Effector memory CD8-positive, alpha-beta T cell (primary cell): Measurements from ENCODE around the gene HOXC6.

Experiments used
- ATAC-seq: fragments of 150-1000 bp; cut with Tn5 transposase; replicated peaks from 2 replicates; pipeline ENCODE4 v1.10.0; 2021; ENCODE audit warnings: mild to moderate bottlenecking, moderate library complexity
- DNase-seq, 3 experiments: peaks; one replicate each; pipeline ENCODE4 v3.0.0; 2021
- H3K27ac Mint-ChIP-seq, 2 donors: one replicate each; pipeline ENCODE4 v1.8.0; 2022; ENCODE audit warnings: mild to moderate bottlenecking in 2 of 2, mixed read lengths in 2 of 2, moderate library complexity in 2 of 2
- H3K27me3 Mint-ChIP-seq, 2 donors: one replicate each; pipeline ENCODE4 v1.8.0; 2022; ENCODE audit warnings: mixed read lengths in 2 of 2
- H3K36me3 Mint-ChIP-seq: one replicate; pipeline ENCODE4 v1.8.0; 2022; ENCODE audit warnings: mild to moderate bottlenecking, moderate library complexity, mixed read lengths; ENCODE audit not compliant: insufficient read depth
- H3K4me1 Mint-ChIP-seq, 2 donors: one replicate each; pipeline ENCODE4 v1.8.0; 2022; ENCODE audit warnings: low read depth in 2 of 2, mixed read lengths in 2 of 2
- H3K4me3 Mint-ChIP-seq, 2 donors: one replicate each; pipeline ENCODE4 v1.8.0; 2022; ENCODE audit warnings: mild to moderate bottlenecking in 2 of 2, mixed read lengths in 2 of 2, moderate library complexity in 2 of 2
- H3K9me3 Mint-ChIP-seq, 2 donors: one replicate each; pipeline ENCODE4 v1.8.0; 2022; ENCODE audit warnings: mixed read lengths in 2 of 2

HOXC6 gene

DNA sequence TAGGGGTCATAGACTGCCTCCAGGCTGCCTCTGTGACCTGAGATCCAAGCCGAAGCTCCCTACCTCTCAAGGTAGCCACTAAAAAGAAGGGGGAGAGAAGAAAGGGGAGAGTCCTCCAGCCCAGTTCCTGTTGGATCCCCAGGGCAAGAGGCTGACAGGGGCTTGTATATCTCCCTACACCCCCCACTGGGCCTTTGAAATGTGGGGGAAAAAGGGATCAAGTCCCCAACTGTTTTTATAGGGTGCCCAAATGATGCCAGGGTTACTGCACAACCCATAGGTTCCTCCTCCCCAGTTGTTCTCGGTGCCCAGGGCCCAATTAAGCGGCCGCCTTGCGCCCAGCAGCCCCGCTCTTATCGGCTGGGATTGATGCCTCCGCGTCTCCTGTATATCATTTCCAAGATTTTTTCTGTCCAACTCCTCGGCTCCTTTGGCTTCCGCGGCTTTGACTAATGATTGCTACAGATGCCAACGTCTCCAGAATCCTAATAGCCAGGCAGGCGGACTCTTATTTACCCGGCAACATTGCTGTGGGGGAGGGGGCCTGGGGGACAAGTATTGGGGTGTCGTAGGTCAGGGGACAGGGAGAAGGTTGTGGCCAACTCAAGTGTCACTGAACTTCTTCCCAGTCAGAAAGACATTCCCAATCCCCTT lies 17.8 kb downstream of the HOXC6 start:
- no peaks in the 10 kb centered on the region for H3K36me3 Mint-ChIP-seq
- no peak for ATAC-seq
- peaks cover 5 to 24% of the 10 kb centered on the region in 2 donors for H3K4me1 Mint-ChIP-seq
- H3K4me3 Mint-ChIP-seq, result no peak overlapping the region
- DNase-seq, result no peak
- no peaks in the 10 kb centered on the region for H3K9me3 Mint-ChIP-seq
- H3K27me3 Mint-ChIP-seq, result peaks cover 70 to 100% of the 10 kb centered on the region in 2 donors
- H3K27ac Mint-ChIP-seq, result no peak overlapping the region

DNA sequence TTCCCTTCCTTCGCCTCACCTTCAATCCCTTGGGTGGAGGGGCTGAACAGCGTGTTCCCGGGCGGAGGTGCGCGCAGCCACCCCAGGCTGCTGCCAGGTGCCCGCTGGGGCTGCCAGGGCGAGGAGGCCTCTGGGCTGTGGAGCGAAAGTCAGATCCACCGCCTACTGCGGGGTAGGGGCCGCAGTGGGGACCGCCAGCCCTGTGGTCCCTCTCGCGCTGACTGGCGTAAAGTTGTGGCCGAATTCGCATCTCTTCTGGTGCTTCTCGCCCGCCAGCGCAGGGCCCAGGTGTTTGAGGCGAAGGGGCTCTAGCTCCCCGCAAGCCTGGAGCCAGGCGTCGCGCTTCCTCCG lies 18.5 kb downstream of the HOXC6 start:
- ATAC-seq (no peak), DNase-seq (no peak)
- Mint-ChIP-seq H3K4me3 (peak overlapping the region in 1 of 2 donors; percentile 49), H3K27me3 (peaks cover 70 to 100% of the 10 kb centered on the region in 2 donors), H3K36me3 (no peaks in the 10 kb centered on the region), H3K9me3 (no peaks in the 10 kb centered on the region), H3K27ac (no peak overlapping the region), H3K4me1 (peaks cover 7 to 29% of the 10 kb centered on the region in 2 donors)

DNA sequence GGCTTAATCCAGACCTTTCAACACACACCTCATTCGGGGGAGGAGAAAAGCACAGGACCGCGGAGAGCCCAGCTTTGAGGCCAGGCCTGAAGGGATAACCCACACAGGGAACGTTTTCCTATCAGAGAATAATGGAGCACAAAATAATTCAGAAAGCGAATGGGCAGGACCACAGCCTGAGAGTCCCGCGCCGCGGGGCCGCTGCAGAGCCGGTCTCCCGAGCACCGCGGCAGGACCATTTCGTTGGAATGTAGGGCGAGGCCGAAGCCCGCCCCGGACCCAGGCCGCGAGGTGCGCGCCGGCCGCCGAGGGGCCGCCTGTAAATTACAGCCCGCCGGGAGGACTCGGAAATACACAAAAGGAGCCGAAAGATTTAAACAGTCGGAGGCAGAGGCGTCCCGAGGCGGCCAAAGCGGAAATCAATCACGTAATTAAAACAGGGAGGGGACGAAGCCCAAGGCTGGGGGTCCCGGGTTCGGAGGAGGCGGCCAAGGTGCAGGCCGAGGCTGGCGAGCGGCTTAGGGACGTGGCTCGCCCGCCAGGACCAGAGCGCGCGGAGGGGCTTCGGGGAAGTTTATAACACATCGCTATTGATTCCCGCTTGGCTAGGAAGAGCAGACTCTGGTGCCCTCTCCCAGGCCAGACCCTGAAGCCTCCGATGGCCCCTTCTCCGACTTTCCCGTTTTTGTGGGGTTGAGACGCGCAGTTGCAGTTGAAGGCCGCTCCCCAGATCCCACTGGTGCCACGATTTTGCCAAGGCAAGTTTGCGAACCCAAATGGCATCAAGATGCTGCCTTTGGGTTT lies 19.1 kb downstream of the HOXC6 start:
- peaks cover 70 to 100% of the 10 kb centered on the region in 2 donors for H3K27me3 Mint-ChIP-seq
- peak overlapping the region in 1 of 2 donors; percentile 49 for H3K4me3 Mint-ChIP-seq
- H3K36me3 Mint-ChIP-seq, result no peaks in the 10 kb centered on the region
- peaks cover 9 to 32% of the 10 kb centered on the region in 2 donors for H3K4me1 Mint-ChIP-seq
- ATAC-seq, result no peak
- no peak for DNase-seq
- no peak overlapping the region for H3K27ac Mint-ChIP-seq
- no peaks in the 10 kb centered on the region for H3K9me3 Mint-ChIP-seq

DNA sequence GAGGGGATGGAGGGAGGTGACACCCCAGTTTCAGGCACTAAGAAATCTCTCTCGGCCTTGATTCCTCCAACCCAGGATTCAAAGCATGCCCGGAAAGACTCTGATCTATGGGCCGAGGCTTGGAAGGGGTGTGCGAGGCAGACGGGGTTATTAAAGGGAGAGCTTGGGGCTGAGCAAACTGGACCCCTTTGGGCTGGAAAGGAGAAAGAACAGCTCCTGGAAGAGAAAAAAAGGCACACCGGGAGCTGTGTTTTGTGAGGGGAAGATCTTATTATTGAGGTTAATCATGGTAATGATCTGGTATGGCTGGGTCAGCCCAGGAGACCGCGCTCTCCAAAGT lies 19.7 kb downstream of the HOXC6 start:
- Mint-ChIP-seq H3K27me3 (peaks cover 70 to 100% of the 10 kb centered on the region in 2 donors), H3K36me3 (peaks cover 3% of the 10 kb centered on the region), H3K9me3 (no peaks in the 10 kb centered on the region), H3K4me3 (no peak overlapping the region), H3K4me1 (peaks cover 13 to 35% of the 10 kb centered on the region in 2 donors), H3K27ac (no peak overlapping the region)
- ATAC-seq (no peak), DNase-seq (no peak)

DNA sequence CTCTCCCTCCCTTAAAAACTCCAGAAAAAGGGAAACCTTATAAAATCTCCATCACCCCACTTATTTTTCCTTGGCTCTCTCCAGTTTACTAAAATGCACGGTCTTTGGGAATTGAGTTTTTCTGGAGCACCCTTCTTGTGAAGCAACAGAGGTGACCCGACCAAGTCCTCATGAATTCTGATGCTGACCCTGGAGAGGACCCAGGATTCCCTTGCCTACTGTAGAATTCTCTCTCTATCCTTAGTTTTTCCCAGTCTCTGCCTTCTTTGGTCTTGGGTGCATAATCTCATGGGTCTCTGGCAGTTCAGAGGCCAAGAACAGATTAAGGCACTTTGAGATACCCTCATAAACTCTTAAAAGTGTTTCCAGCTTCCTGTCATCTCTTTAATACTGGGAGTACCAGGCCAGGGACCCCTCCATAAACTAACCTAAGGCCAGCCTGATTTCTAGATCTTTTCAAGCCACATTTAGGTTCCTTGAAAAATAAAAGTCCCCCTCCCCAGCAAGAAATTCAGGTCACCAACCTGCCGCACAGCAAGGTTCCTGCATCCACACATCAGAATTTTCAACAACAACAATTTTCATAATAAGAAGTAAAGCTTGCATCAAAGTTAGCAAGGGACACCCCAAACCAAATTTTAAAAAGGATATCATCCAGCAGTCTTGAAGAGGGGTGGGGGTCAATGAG lies 20.3 kb downstream of the HOXC6 start:
- Mint-ChIP-seq H3K9me3 (no peaks in the 10 kb centered on the region), H3K27me3 (peaks cover 69 to 96% of the 10 kb centered on the region in 2 donors), H3K4me1 (peaks cover 16 to 34% of the 10 kb centered on the region in 2 donors), H3K36me3 (peaks cover 4% of the 10 kb centered on the region), H3K4me3 (no peak overlapping the region), H3K27ac (no peak overlapping the region)
- no peak for ATAC-seq
- DNase-seq, result no peak

DNA sequence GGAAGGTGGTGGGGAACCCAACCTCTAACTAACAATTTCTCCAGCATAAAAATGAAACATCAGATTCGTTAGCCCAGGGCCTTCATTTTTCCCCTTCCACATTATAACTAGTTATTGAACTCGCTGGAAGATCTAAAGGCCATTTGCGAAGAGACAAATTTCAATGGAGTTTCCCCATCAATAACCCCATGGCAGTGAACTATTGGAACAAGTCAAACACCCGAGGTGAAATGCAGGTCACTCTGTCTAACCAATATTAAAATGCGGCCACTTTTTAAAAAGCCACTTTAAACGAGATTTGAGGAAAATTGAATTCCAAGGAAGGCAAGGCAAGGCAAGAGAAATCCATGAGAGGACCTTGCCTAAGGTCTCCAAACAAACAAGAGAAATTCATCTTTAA lies 20.9 kb downstream of the HOXC6 start:
- H3K9me3 Mint-ChIP-seq, result no peaks in the 10 kb centered on the region
- no peak for DNase-seq
- H3K4me1 Mint-ChIP-seq, result peaks cover 18 to 29% of the 10 kb centered on the region in 2 donors
- ATAC-seq, result no peak
- peaks cover 65 to 92% of the 10 kb centered on the region in 2 donors for H3K27me3 Mint-ChIP-seq
- H3K4me3 Mint-ChIP-seq, result no peak overlapping the region
- peaks cover 4% of the 10 kb centered on the region for H3K36me3 Mint-ChIP-seq
- H3K27ac Mint-ChIP-seq, result no peak overlapping the region

DNA sequence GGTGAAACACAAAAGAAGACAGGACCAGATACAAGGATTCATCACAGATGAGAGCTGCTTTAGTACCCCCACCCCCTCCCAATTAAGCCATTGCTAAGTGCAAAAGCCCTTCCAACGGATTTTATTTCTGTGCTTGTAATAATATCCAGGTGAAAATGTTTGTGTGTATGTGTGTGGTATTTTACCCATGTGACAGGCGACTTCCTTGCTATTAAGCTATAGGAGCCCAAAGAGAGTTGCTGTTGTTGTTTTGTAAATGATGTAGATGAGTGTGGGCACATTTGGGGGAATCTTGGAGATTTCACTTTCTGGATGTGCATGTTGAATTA lies 22.2 kb downstream of the HOXC6 start:
- Mint-ChIP-seq H3K4me3 (peak overlapping the region; percentile 21 to 28), H3K4me1 (peaks cover 24 to 33% of the 10 kb centered on the region in 2 donors), H3K27ac (no peak overlapping the region), H3K27me3 (peaks cover 58 to 88% of the 10 kb centered on the region in 2 donors), H3K36me3 (peaks cover 4% of the 10 kb centered on the region), H3K9me3 (no peaks in the 10 kb centered on the region)
- ATAC-seq (no peak), DNase-seq (no peak)

DNA sequence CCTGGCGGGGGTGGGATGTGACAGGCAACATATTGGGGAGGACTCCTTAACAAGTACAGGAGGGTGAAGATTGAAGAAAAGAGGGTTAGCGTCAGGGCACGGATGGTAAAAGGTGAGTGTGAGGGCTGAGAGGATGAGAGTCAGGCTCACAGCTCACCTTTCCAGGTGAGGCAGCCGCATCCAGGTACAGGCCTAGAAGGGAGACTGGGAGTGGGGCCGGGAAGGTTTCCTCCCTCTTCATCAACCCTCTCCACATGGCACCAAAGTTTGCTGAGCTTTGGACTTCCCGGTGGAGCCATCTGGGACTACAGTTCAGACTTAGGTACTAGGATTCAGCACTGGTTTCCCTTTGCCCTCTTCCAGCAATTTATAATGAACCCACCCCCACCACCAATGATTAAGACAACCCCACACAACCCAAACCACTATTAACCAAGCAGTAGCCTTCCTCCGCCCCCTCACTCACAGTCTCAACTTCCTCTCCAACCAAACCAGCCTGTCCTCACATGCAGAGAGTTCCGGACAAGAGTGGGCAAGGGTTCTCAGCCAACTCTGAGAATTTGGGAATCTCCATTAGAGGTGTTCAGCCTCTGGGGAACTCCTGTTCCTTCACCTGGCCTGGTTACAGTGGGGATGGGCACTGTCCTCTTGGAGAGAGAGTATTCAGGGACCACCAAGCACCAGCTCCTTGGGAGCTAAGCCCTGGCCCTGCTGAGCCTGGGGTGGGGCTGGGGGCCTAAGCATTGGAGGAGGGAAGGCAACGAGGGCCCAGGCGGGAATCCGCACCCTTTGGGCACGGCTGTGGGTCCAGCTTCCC lies 23.0 kb downstream of the HOXC6 start:
- H3K4me1 Mint-ChIP-seq, result peaks cover 24 to 33% of the 10 kb centered on the region in 2 donors
- ATAC-seq (no peak), DNase-seq (no peak)
- peaks cover 4% of the 10 kb centered on the region for H3K36me3 Mint-ChIP-seq
- no peaks in the 10 kb centered on the region for H3K9me3 Mint-ChIP-seq
- peak overlapping the region in 1 of 2 donors; percentile 19 for H3K4me3 Mint-ChIP-seq
- peaks cover 50 to 87% of the 10 kb centered on the region in 2 donors for H3K27me3 Mint-ChIP-seq
- H3K27ac Mint-ChIP-seq, result no peak overlapping the region

DNA sequence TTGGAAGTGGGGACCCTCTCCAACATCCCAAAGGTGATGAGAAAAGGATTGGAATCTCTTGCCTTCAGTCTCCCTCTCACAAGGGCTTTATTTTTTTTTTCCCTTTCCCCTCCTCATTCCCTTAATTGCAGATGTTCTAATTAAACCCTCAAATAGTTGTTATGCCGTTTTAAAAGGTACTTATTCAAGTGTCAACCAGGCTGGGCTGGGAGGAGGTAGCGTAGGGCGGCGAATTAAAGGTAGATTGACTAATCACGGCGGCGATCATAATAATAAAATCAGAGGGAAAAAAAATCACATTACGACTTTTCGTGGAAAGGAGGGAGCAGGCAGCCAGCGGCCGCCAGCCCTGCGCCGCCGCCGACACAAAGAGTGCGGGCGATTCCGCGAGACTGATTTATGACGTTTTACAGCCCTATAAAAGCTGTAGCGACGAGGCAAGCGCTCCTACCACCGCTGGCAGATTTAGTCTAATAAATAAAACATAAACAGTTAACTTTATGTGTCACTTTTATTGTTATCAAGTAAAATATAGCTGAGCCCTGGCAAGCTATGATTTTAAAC lies 23.7 kb downstream of the HOXC6 start:
- no peak for ATAC-seq
- Mint-ChIP-seq H3K4me1 (peaks cover 21 to 30% of the 10 kb centered on the region in 2 donors), H3K27ac (peak overlapping the region in 1 of 2 donors; percentile 93)

DNA sequence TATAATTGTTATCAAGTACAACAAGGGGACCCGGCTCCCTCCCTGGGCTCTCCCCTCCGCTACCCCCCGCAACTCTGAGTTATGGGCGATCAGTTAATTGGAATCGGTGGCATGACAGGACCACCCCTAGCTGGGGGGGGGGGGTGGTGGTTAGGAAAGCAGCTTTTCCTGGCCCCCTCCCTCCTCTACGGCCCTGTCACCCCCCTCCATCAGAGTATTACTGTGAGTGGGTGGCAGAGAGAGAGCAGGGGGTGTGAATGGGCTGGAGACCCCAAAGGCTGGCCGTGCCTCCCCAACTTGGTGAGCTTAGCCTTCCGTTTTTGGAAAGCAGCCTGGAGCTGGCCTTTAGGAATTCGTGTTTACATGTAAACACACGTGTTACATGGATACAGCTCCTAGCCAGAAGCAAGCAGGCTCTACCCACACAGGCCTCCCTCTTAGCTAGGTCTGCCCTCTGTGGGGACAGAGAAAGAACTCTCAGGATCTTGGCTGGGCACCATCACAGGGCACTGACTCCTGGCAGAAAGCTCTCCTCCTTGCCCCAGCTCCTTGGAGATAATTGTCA lies 24.3 kb downstream of the HOXC6 start:
- H3K4me1 Mint-ChIP-seq, result peaks cover 19 to 27% of the 10 kb centered on the region in 2 donors
- peaks cover 37 to 87% of the 10 kb centered on the region in 2 donors for H3K27me3 Mint-ChIP-seq
- H3K27ac Mint-ChIP-seq, result peak overlapping the region; percentile 78 to 93
- peak overlapping the region; percentile 70 to 82 for H3K4me3 Mint-ChIP-seq
- H3K36me3 Mint-ChIP-seq, result peaks cover 7% of the 10 kb centered on the region
- DNase-seq (no peak), ATAC-seq (no peak)
- H3K9me3 Mint-ChIP-seq, result no peaks in the 10 kb centered on the region

More for the DNA sequence above, 23.7 kb downstream of the HOXC6 start:
- peaks cover 7% of the 10 kb centered on the region for H3K36me3 Mint-ChIP-seq
- H3K9me3 Mint-ChIP-seq, result no peaks in the 10 kb centered on the region
- no peak for DNase-seq
- H3K4me3 Mint-ChIP-seq, result peak overlapping the region; percentile 70 to 82
- H3K27me3 Mint-ChIP-seq, result peaks cover 43 to 87% of the 10 kb centered on the region in 2 donors

DNA sequence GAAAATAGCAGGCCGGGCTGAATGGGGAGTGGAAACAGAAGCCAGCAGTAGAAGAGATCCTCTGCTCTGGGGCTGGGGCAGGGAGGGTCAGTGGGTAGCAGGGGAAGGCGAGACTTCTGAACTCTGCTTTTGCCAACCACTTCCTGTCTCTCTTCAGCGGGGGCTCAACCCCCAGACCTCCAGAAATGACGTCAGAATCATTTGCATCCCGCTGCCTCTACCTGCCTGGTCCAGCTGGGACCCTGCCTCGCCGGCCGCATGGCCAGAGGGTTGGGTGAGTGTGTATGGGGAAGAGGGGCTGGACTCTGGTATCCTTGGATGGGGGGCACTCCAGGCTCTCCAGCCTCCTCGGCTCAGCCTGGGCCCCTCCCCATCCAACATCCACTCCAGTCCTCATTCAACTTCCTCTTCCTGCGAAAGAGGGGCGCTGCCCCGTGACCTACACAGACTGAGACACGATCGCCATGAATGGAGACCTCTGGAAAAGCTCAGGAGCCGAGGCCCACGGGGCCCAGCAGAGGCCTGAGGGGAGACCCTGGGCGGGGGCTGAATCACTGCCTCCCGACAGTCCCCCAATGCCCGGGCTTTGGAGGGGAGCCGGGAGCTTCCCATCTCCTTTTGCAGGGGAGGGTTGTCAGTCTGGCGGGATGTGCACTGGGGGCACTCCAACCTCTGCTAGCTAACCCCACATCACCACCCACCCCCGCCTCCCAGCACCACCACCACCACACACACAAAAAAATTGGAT lies 24.9 kb downstream of the HOXC6 start:
- Mint-ChIP-seq H3K4me1 (peaks cover 19 to 27% of the 10 kb centered on the region in 2 donors), H3K4me3 (peak overlapping the region; percentile 70 to 82), H3K27me3 (peaks cover 30 to 87% of the 10 kb centered on the region in 2 donors), H3K9me3 (no peaks in the 10 kb centered on the region), H3K36me3 (peaks cover 7% of the 10 kb centered on the region), H3K27ac (peak overlapping the region; percentile 78 to 93)
- ATAC-seq, result peak; percentile 68
- peak in 2 of 3 experiments; percentile 26 to 53 for DNase-seq
